Type B pancreatic cell (in vitro differentiated cells): ENCODE measurements around the gene PHF13. TPM values are rescaled to one million over a fixed set of nuclear protein-coding genes. Genes with fewer than 3 reads are reported as not detected.
A peak's percentile ranks its signal among the peaks of the same experiment; 100 is the strongest.

ENCODE experiments used
- DNase-seq: peaks from one replicate; pipeline ENCODE4 v3.0.0; 2021; ENCODE audit warnings: mixed read lengths; ENCODE audit not compliant: unreplicated experiment; ENCODE audit errors: extremely low spot score
- H3K27ac Mint-ChIP-seq: 2 replicates; pipeline ENCODE4 v1.8.0; 2021; ENCODE audit warnings: mild to moderate bottlenecking, mixed read lengths
- H3K27me3 Mint-ChIP-seq: 2 replicates; pipeline ENCODE4 v1.8.0; 2021; ENCODE audit warnings: mixed read lengths
- H3K36me3 Mint-ChIP-seq: 2 replicates; pipeline ENCODE4 v1.8.0; 2021; ENCODE audit warnings: mixed read lengths
- H3K4me1 Mint-ChIP-seq: one replicate; pipeline ENCODE4 v1.8.0; 2021; ENCODE audit warnings: mixed read lengths; ENCODE audit not compliant: unreplicated experiment
- H3K4me3 Mint-ChIP-seq: 2 replicates; pipeline ENCODE4 v1.8.0; 2021; ENCODE audit warnings: mild to moderate bottlenecking, mixed read lengths
- H3K9me3 Mint-ChIP-seq: 2 replicates; pipeline ENCODE4 v1.8.0; 2021; ENCODE audit warnings: mixed read lengths
- total RNA-seq: library from RNA; stranded (reverse); gene quantifications from 2 replicates; pipeline ENCODE4 v1.2.1, GENCODE V29; 2021; ENCODE audit warnings: low replicate concordance
- TF ChIP-seq, protein P1 (sequence below): fragments of 200-600 bp; sonication (generic); conservative IDR thresholded peaks from 2 replicates; pipeline ENCODE4 v1.5.0; 2021; ENCODE audit warnings: antibody characterized with exemption, mild to moderate bottlenecking

Gene PHF13
- total RNA-seq, 1 donor from 2014 or later, result 21.2 TPM

DNA sequence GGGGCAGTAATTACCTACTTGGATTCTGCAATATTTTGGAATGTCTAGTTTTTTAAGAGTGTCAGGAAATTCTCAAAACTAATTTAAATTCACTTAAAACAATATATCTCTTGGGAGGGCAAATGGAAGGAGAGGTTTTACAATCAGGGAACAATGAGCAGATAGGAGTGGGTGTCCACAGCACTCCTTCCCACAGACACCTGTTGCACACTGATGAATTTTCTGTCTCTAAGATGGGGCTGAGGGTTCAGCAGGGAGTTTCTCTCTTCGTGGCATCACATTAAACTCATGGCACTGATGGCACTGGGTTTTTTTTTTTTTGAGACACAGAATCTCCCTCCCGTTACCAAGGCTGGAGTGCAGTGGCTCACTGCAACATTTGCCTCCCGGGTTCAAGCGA is 5.5 kb downstream of the PHF13 start:
- Mint-ChIP-seq H3K27me3 (no peaks in the 10 kb centered on the region), H3K9me3 (no peaks in the 10 kb centered on the region), H3K4me1 (peaks cover 9% of the 10 kb centered on the region), H3K27ac (no peak overlapping the region), H3K36me3 (peaks cover 10% of the 10 kb centered on the region), H3K4me3 (no peak overlapping the region)
- DNase-seq, result no peak
- TF ChIP-seq, protein P1, sequence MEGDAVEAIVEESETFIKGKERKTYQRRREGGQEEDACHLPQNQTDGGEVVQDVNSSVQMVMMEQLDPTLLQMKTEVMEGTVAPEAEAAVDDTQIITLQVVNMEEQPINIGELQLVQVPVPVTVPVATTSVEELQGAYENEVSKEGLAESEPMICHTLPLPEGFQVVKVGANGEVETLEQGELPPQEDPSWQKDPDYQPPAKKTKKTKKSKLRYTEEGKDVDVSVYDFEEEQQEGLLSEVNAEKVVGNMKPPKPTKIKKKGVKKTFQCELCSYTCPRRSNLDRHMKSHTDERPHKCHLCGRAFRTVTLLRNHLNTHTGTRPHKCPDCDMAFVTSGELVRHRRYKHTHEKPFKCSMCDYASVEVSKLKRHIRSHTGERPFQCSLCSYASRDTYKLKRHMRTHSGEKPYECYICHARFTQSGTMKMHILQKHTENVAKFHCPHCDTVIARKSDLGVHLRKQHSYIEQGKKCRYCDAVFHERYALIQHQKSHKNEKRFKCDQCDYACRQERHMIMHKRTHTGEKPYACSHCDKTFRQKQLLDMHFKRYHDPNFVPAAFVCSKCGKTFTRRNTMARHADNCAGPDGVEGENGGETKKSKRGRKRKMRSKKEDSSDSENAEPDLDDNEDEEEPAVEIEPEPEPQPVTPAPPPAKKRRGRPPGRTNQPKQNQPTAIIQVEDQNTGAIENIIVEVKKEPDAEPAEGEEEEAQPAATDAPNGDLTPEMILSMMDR, result no peak

DNA sequence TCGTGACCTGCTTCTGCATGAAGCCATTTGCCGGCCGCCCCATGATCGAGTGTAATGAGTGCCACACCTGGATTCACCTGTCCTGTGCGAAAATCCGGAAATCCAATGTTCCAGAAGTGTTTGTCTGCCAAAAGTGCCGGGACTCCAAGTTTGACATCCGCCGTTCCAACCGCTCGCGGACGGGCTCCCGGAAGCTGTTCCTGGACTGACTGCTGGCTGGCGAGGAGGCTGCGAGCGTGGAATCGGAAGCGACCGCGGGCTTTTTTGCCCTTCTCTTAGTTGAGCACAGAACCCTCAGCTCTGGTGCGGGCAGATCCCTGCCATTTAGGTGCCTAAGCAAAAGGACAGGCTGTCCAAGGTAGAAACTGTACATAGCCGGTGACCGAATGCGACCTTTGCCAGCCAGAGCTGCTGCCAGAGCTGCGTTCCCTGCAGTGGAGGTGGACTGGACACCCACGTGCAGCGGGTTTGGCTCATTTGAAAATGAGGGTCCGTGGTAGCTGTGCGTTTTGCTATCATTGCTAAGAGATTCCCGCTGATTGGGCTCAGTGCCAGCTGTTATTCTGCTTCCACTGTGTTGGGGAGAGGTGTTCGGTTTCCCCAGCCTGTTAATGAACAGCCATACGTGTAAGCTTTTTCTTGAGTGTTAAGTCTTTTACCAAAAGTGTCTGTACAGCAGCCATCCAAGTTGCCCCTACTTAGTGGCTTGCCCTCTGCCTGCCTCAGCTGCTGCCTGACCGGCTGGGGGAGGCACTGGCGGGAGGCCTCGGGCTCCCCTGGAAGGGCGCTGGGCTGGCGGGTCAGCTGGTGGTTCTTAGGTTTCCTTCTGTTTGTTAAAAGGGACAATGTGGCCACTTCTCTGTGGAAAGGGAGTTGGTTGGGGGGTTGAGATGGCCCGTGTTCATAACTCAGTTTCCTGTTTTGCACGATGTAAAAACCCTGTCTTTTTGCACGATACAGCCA is 8.2 kb downstream of the PHF13 start:
- Mint-ChIP-seq H3K27ac (no peak overlapping the region), H3K27me3 (no peaks in the 10 kb centered on the region), H3K4me3 (no peak overlapping the region), H3K9me3 (no peaks in the 10 kb centered on the region), H3K4me1 (peaks cover under 1% of the 10 kb centered on the region), H3K36me3 (peaks cover 7% of the 10 kb centered on the region)
- TF ChIP-seq, protein P1, result no peak
- DNase-seq, result no peak

DNA sequence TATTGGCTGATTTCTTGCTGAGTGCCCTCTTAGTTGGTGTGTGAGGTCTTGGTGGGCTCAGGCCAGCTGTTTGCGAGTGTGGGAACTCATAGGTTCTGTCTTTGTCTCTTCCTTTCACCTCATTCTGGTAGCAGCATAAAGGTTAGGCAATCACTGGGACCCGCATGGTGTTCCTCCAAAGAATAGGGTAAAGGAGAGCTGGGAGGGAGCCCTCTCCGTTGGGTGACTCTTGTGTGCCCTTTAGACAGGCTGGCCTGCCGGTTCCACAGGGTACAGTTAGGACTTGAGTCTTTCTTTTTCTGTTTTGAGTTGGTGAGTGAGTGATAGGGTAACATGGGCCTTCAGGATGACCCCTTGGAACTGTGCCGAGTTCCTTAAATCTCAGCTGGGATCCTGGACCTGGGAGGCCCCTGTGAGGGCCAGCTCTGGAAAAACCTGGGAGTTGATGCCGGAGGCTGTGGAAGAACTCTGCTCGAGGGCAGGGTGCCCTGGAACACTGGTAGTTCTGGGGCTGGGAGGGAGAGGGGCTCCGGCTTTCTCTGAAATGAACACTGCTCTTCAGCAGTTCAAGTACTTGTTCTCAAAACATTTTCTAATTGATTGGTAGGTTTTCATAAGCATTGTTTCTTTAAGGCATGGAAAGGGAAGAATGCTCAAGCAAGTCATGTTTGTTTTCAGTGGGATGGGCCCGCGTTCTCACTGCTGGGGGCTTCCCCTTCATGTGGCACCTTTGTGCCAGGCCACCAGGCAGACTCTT is 9.0 kb downstream of the PHF13 start:
- TF ChIP-seq, protein P1, result no peak
- H3K36me3 Mint-ChIP-seq, result peaks cover 7% of the 10 kb centered on the region
- H3K27ac Mint-ChIP-seq, result no peak overlapping the region
- no peaks in the 10 kb centered on the region for H3K9me3 Mint-ChIP-seq
- H3K4me1 Mint-ChIP-seq, result peaks cover under 1% of the 10 kb centered on the region
- H3K27me3 Mint-ChIP-seq, result no peaks in the 10 kb centered on the region
- peak overlapping the region; percentile 51 for H3K4me3 Mint-ChIP-seq
- no peak for DNase-seq

DNA sequence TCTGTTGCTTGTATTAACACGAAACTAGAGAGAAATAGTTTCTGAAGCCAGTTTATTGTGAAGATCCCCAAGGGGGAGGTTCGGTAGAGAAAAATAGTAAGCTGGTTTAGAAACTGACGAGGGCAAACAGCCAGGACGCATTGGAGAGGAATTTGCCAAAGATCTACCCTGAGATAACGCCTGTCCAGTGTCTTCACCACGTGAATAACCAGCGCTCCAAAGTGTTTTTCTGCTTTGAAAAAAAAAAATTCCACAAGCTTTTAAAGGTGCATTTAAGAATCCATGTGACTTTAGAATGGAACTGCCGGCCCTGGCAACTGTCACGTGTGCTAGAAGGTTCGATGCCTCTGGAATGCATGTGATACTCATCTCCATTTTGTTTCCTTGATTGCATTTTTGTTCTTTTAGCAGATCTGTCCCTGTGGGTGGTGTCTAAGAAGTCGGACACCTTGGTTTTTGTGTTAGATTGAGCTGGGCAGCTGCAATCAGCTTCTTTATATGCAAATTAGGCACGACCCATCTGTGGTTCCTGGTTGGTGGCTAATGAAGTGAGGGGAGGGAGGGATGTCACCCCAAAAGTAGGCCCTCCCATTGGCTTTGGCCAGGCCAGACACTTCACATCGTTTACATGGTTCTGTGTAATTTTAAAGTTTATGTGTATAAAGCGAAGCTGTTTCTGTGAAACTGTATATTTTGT is 9.9 kb downstream of the PHF13 start:
- H3K9me3 Mint-ChIP-seq, result no peaks in the 10 kb centered on the region
- no peak for DNase-seq
- peak overlapping the region; percentile 70 for H3K27ac Mint-ChIP-seq
- H3K36me3 Mint-ChIP-seq, result peaks cover 11% of the 10 kb centered on the region
- H3K4me1 Mint-ChIP-seq, result peaks cover 5% of the 10 kb centered on the region
- TF ChIP-seq, protein P1, result no peak
- peak overlapping the region; percentile 51 for H3K4me3 Mint-ChIP-seq
- no peaks in the 10 kb centered on the region for H3K27me3 Mint-ChIP-seq
